ENCODE results near the gene ENGASE. TPM values are rescaled to one million over a fixed set of nuclear protein-coding genes. Genes with fewer than 3 reads are reported as not detected.

The ENGASE gene
- total RNA-seq, 4 donors from 2014 or later: 57.6 to 336 (median 223) TPM

- H3K4me3 ChIP-seq: no peak overlapping the region
- H3K27me3 ChIP-seq: no peaks in the 10 kb centered on the region
- DNase-seq: peak in 1 of 3 donors; percentile 50
- no peak overlapping the region for H3K27ac ChIP-seq
- TF ChIP-seq CTCF (IDR thresholded peaks at IDR 0.05) (no peak), POLR2A (IDR thresholded peaks at IDR 0.05) (no peak)
- H3K9me3 ChIP-seq: no peaks in the 10 kb centered on the region
- no peaks in the 10 kb centered on the region for H3K36me3 ChIP-seq
- H3K4me1 ChIP-seq: peaks cover 0 to 5% (median 0%) of the 10 kb centered on the region in 4 donors
Observed at GRCh38 chr17:79047923-79048825, 26.4 kb upstream of the ENGASE start.

GRCh38 chr17:79048826-79049755, 25.5 kb upstream of the ENGASE start:
- no peaks in the 10 kb centered on the region for H3K27me3 ChIP-seq
- TF ChIP-seq POLR2A (IDR thresholded peaks at IDR 0.05): no peak
- no peak for TF ChIP-seq CTCF (IDR thresholded peaks at IDR 0.05)
- DNase-seq: peak in 1 of 3 donors; percentile 33
- H3K27ac ChIP-seq: no peak overlapping the region
- H3K4me3 ChIP-seq: no peak overlapping the region
- H3K9me3 ChIP-seq: no peaks in the 10 kb centered on the region
- H3K4me1 ChIP-seq: peaks cover 0 to 5% (median 0%) of the 10 kb centered on the region in 4 donors
- no peaks in the 10 kb centered on the region for H3K36me3 ChIP-seq

GRCh38 chr17:79049821-79050220, 24.8 kb upstream of the ENGASE start:
- Histone ChIP-seq H3K27ac (no peak overlapping the region), H3K4me1 (peaks cover 0 to 5% (median 0%) of the 10 kb centered on the region in 4 donors), H3K36me3 (no peaks in the 10 kb centered on the region), H3K9me3 (peaks cover 0 to 3% (median 0%) of the 10 kb centered on the region in 4 donors), H3K4me3 (no peak overlapping the region), H3K27me3 (no peaks in the 10 kb centered on the region)
- TF ChIP-seq CTCF (IDR thresholded peaks at IDR 0.05) (no peak), POLR2A (IDR thresholded peaks at IDR 0.05) (no peak)
- peak in 1 of 3 donors; percentile 48 for DNase-seq

- Histone ChIP-seq H3K27me3 (no peaks in the 10 kb centered on the region), H3K4me1 (peaks cover 0 to 5% (median 0%) of the 10 kb centered on the region in 4 donors), H3K4me3 (no peak overlapping the region), H3K27ac (no peak overlapping the region), H3K9me3 (peaks cover 0 to 3% (median 0%) of the 10 kb centered on the region in 4 donors), H3K36me3 (no peaks in the 10 kb centered on the region)
- peak in 1 of 3 donors; percentile 16 for DNase-seq
- TF ChIP-seq CTCF (IDR thresholded peaks at IDR 0.05): no peak
- TF ChIP-seq POLR2A (IDR thresholded peaks at IDR 0.05): no peak
Observed at GRCh38 chr17:79050551-79050950, 24.1 kb upstream of the ENGASE start.

GRCh38 chr17:79051306-79051705, 23.3 kb upstream of the ENGASE start:
- H3K4me1 ChIP-seq: peaks cover 0 to 5% (median 0%) of the 10 kb centered on the region in 4 donors
- no peak overlapping the region for H3K27ac ChIP-seq
- DNase-seq: no peak

More at GRCh38 chr17:79051306-79051705, 23.3 kb upstream of the ENGASE start:
- H3K4me3 ChIP-seq: no peak overlapping the region
- H3K27me3 ChIP-seq: no peaks in the 10 kb centered on the region
- no peak for TF ChIP-seq POLR2A (IDR thresholded peaks at IDR 0.05)
- no peak for TF ChIP-seq CTCF (IDR thresholded peaks at IDR 0.05)
- peaks cover 0 to 3% (median 0%) of the 10 kb centered on the region in 4 donors for H3K9me3 ChIP-seq
- no peaks in the 10 kb centered on the region for H3K36me3 ChIP-seq

All from Peyer's patch (tissue), 4 donors.